HUES48 (cell line): ENCODE data around the gene COL4A4.

Experiments used
- H3K27ac ChIP-seq: one replicate; pipeline ENCODE4 v1.7.0; 2013; ENCODE audit warnings: low read depth, low read length, inconsistent platforms
- H3K27me3 ChIP-seq: 2 replicates; pipeline ENCODE4 v1.6.1; 2013; ENCODE audit warnings: mild to moderate bottlenecking, low read length; ENCODE audit not compliant: control insufficient read depth, insufficient read depth
- H3K36me3 ChIP-seq: 2 replicates; pipeline ENCODE4 v1.6.1; 2013; ENCODE audit warnings: low read length; ENCODE audit not compliant: control insufficient read depth, insufficient read depth
- H3K4me1 ChIP-seq: 2 replicates; pipeline ENCODE4 v1.6.1; 2013; ENCODE audit warnings: mild to moderate bottlenecking, low read length; ENCODE audit not compliant: control insufficient read depth, insufficient read depth
- H3K4me3 ChIP-seq: 2 replicates; pipeline ENCODE4 v1.5.1; 2013; ENCODE audit warnings: mild to moderate bottlenecking, low read depth, low read length
- H3K9ac ChIP-seq: 2 replicates; pipeline ENCODE4 v1.6.1; 2013; ENCODE audit warnings: mild to moderate bottlenecking, low read depth, low read length, moderate library complexity
- H3K9me3 ChIP-seq: 2 replicates; pipeline ENCODE4 v1.6.1; 2013; ENCODE audit warnings: low read length; ENCODE audit not compliant: control insufficient read depth, insufficient read depth

Gene COL4A4

GRCh38 chr2:227143895-227144294, 20.1 kb downstream of the COL4A4 start:
- H3K36me3 ChIP-seq: no peaks in the 10 kb centered on the region
- H3K9ac ChIP-seq: no peak overlapping the region
- H3K9me3 ChIP-seq: peaks cover 6% of the 10 kb centered on the region
- no peaks in the 10 kb centered on the region for H3K27me3 ChIP-seq
- H3K27ac ChIP-seq: no peak overlapping the region
- no peaks in the 10 kb centered on the region for H3K4me1 ChIP-seq
- H3K4me3 ChIP-seq: no peak overlapping the region

GRCh38 chr2:227141301-227141700, 22.7 kb downstream of the COL4A4 start:
- Histone ChIP-seq H3K4me3 (no peak overlapping the region), H3K36me3 (no peaks in the 10 kb centered on the region), H3K27ac (no peak overlapping the region), H3K27me3 (no peaks in the 10 kb centered on the region), H3K9me3 (no peaks in the 10 kb centered on the region), H3K4me1 (no peaks in the 10 kb centered on the region), H3K9ac (no peak overlapping the region)

- Histone ChIP-seq H3K9ac (no peak overlapping the region), H3K9me3 (no peaks in the 10 kb centered on the region), H3K27ac (no peak overlapping the region), H3K4me3 (no peak overlapping the region), H3K36me3 (no peaks in the 10 kb centered on the region), H3K4me1 (no peaks in the 10 kb centered on the region), H3K27me3 (no peaks in the 10 kb centered on the region)
Observed at GRCh38 chr2:227134591-227134990, 29.4 kb downstream of the COL4A4 start.

GRCh38 chr2:227132986-227133385, 31.0 kb downstream of the COL4A4 start:
- Histone ChIP-seq H3K27me3 (no peaks in the 10 kb centered on the region), H3K27ac (no peak overlapping the region), H3K36me3 (no peaks in the 10 kb centered on the region), H3K4me3 (no peak overlapping the region), H3K9ac (no peak overlapping the region), H3K9me3 (no peaks in the 10 kb centered on the region), H3K4me1 (no peaks in the 10 kb centered on the region)

GRCh38 chr2:227130636-227131035, 33.4 kb downstream of the COL4A4 start:
- Histone ChIP-seq H3K9ac (no peak overlapping the region), H3K36me3 (no peaks in the 10 kb centered on the region), H3K27me3 (no peaks in the 10 kb centered on the region), H3K4me3 (no peak overlapping the region), H3K4me1 (no peaks in the 10 kb centered on the region), H3K27ac (no peak overlapping the region), H3K9me3 (no peaks in the 10 kb centered on the region)

GRCh38 chr2:227127201-227127600, 36.8 kb downstream of the COL4A4 start:
- H3K36me3 ChIP-seq: no peaks in the 10 kb centered on the region
- no peak overlapping the region for H3K9ac ChIP-seq
- H3K27ac ChIP-seq: no peak overlapping the region
- H3K27me3 ChIP-seq: no peaks in the 10 kb centered on the region
- no peaks in the 10 kb centered on the region for H3K9me3 ChIP-seq
- no peaks in the 10 kb centered on the region for H3K4me1 ChIP-seq
- no peak overlapping the region for H3K4me3 ChIP-seq

GRCh38 chr2:227125506-227125905, 38.5 kb downstream of the COL4A4 start:
- H3K4me3 ChIP-seq: no peak overlapping the region
- H3K9me3 ChIP-seq: no peaks in the 10 kb centered on the region
- no peak overlapping the region for H3K27ac ChIP-seq
- H3K27me3 ChIP-seq: no peaks in the 10 kb centered on the region
- no peaks in the 10 kb centered on the region for H3K36me3 ChIP-seq
- H3K9ac ChIP-seq: no peak overlapping the region
- no peaks in the 10 kb centered on the region for H3K4me1 ChIP-seq

- no peak overlapping the region for H3K4me3 ChIP-seq
- no peaks in the 10 kb centered on the region for H3K36me3 ChIP-seq
- no peak overlapping the region for H3K27ac ChIP-seq
- H3K4me1 ChIP-seq: no peaks in the 10 kb centered on the region
- no peaks in the 10 kb centered on the region for H3K9me3 ChIP-seq
- H3K9ac ChIP-seq: no peak overlapping the region
- H3K27me3 ChIP-seq: no peaks in the 10 kb centered on the region
Observed at GRCh38 chr2:227124811-227125210, 39.2 kb downstream of the COL4A4 start.

GRCh38 chr2:227123697-227124096, 40.3 kb downstream of the COL4A4 start:
- Histone ChIP-seq H3K27me3 (no peaks in the 10 kb centered on the region), H3K4me1 (no peaks in the 10 kb centered on the region), H3K27ac (no peak overlapping the region), H3K9me3 (no peaks in the 10 kb centered on the region), H3K4me3 (no peak overlapping the region), H3K9ac (no peak overlapping the region), H3K36me3 (no peaks in the 10 kb centered on the region)

GRCh38 chr2:227118353-227118752, 45.7 kb downstream of the COL4A4 start:
- H3K36me3 ChIP-seq: no peaks in the 10 kb centered on the region
- H3K9ac ChIP-seq: no peak overlapping the region
- H3K9me3 ChIP-seq: no peaks in the 10 kb centered on the region
- no peak overlapping the region for H3K27ac ChIP-seq
- H3K27me3 ChIP-seq: no peaks in the 10 kb centered on the region
- no peaks in the 10 kb centered on the region for H3K4me1 ChIP-seq
- no peak overlapping the region for H3K4me3 ChIP-seq

- no peak overlapping the region for H3K4me3 ChIP-seq
- no peaks in the 10 kb centered on the region for H3K27me3 ChIP-seq
- H3K4me1 ChIP-seq: no peaks in the 10 kb centered on the region
- H3K9me3 ChIP-seq: no peaks in the 10 kb centered on the region
- no peaks in the 10 kb centered on the region for H3K36me3 ChIP-seq
- no peak overlapping the region for H3K9ac ChIP-seq
- H3K27ac ChIP-seq: no peak overlapping the region
Observed at GRCh38 chr2:227117852-227118251, 46.2 kb downstream of the COL4A4 start.

GRCh38 chr2:227117027-227117426, 47.0 kb downstream of the COL4A4 start:
- Histone ChIP-seq H3K9me3 (no peaks in the 10 kb centered on the region), H3K36me3 (no peaks in the 10 kb centered on the region), H3K27ac (no peak overlapping the region), H3K9ac (no peak overlapping the region), H3K4me3 (no peak overlapping the region), H3K4me1 (no peaks in the 10 kb centered on the region), H3K27me3 (no peaks in the 10 kb centered on the region)
